GM19193 (cell line): ENCODE data around the gene NHERF2.

Source experiments
- POLR2A ChIP-seq: IDR thresholded peaks from 4 replicates; pipeline ENCODE4 v1.6.1; 2011; ENCODE audit not compliant: insufficient read depth, insufficient read length; ENCODE audit errors: extremely low read depth

The NHERF2 gene

GRCh38 chr16:2046893-2047329 lies 20.2 kb downstream of the NHERF2 start:
- no peak for TF ChIP-seq POLR2A

GRCh38 chr16:2047330-2048115 lies 20.8 kb downstream of the NHERF2 start, which contains the start of the genes NTHL1 and TSC2:
Gene NTHL1 (minus strand): TSS chr16:2047834. CDS start chr16:2047823, 11 bp downstream.
Gene TSC2 (plus strand): TSS chr16:2047985. CDS start chr16:2048616, 631 bp downstream.
- TF ChIP-seq POLR2A, result peak; percentile 81

- TF ChIP-seq POLR2A, result no peak
Measured at GRCh38 chr16:2048116-2048543, 21.4 kb downstream of the NHERF2 start.

- no peak for TF ChIP-seq POLR2A
Measured at GRCh38 chr16:2053211-2053610, 26.5 kb downstream of the NHERF2 start.

- TF ChIP-seq POLR2A, result no peak
Measured at GRCh38 chr16:2053897-2054296, 27.2 kb downstream of the NHERF2 start.

DNA sequence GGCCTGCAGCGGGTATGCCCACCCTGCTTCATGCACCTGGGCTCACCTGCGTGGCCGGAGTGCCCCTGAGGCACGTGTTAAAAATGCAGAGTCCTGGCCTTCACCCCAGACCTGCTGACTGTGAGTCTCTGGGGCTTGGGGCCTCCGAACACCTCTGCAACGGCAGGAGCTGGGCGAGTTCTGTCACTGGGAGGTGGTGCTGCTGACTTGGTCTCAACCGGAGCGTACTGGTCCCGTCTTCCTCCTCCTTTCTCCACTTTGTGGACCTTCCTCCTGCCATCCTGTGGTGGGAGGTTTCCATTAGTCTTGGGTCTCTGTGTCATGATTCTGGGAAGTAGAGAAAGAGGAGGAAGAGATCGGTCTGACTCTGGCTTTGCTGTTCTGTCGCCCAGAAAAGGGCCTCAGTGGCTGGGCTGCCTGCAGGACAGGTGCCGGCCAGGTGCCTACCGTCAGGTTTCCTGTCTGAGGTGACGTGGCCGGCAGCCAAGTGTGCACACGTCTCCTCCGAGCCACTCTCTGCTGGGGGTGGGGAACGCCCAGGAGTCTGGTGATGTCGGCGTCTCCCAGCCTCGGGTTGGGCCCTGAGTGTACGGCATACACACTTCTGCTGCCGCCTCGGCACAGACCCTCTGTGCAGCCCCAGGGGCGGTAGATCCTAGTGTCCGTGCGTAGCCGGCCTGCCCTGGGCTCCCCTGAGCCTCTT lies 28.0 kb downstream of the NHERF2 start:
- TF ChIP-seq POLR2A, result no peak

- TF ChIP-seq POLR2A, result no peak
Measured at GRCh38 chr16:2056077-2056476, 29.4 kb downstream of the NHERF2 start.

GRCh38 chr16:2056681-2057407 lies 30.1 kb downstream of the NHERF2 start:
- no peak for TF ChIP-seq POLR2A

DNA sequence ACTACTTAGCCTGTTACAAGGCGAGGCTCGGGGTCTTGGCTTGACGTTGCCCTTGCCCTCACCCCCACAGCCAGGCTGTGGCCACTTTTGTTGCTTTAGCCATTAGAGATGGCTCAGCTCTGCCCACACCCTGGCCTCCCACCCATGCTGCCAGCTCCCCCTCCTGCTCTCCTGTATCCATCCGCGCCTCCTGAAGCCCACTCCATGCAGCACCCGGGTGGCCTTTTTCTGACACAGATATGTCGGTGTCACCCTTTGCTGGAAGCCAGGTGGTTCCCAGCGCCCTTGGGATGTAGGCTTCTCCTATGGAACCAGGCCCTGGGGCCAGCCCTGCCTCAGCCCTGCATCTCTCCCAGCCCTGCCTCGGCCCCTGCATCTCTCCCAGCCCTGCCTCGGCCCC lies 30.7 kb downstream of the NHERF2 start:
- no peak for TF ChIP-seq POLR2A

- TF ChIP-seq POLR2A, result no peak
Measured at GRCh38 chr16:2058420-2058819, 31.7 kb downstream of the NHERF2 start.

DNA sequence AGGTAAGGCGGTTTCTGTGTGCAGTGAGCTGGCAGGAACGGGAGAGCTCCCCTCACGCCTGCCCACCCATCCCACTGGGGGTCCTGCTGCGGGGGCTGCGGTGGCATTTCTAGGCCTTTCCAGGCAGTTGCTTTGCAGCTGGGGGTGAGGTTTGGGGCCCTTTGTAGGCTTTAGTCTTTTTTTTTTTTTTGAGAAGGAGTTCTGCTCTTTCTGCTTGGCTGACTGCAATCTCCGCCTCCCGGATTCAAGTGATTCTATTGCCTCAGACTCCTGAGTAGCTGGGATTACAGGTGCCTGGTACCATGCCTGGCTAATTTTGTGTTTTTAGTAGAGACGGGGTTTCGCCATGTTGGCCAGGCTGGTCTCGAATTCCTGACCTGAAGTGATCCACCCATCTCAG lies 32.2 kb downstream of the NHERF2 start:
- no peak for TF ChIP-seq POLR2A

DNA sequence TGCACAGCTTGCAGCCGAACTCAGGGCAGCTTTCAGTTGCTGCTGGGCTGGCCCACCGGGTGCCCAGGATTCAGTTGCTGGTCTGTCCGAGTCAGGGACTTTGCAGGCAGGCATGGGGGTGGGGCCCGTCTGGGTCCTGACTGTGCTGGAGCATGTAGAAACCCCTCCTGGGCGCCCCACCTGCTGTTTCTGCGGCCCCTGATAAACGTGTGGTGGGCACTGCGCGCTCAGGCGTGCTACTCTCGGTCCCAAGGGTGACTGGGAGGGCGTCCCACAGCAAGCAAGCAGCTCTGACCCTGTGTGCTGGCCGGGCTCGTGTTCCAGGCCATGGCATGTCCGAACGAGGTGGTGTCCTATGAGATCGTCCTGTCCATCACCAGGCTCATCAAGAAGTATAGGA lies 33.6 kb downstream of the NHERF2 start:
- no peak for TF ChIP-seq POLR2A

DNA sequence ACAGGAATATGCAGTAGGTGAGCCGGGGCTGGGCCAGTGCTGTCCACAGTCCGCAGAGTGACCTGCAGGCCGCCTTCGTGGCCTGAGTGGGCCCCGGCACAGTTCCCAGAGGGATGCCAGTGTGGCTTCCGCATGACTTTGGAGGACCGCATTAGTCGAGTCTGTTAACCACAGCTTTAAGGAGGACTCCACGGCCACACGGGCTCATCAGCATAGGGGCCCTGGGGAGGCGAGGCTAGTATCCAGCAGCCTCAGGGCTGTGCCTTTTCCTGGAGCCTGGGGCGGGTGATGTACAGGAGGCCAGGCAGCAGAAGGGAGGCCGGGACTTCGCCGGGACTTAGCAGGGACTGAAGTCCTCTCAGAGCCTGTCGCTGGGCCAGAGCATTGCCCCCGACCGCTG lies 34.3 kb downstream of the NHERF2 start:
- TF ChIP-seq POLR2A, result no peak

DNA sequence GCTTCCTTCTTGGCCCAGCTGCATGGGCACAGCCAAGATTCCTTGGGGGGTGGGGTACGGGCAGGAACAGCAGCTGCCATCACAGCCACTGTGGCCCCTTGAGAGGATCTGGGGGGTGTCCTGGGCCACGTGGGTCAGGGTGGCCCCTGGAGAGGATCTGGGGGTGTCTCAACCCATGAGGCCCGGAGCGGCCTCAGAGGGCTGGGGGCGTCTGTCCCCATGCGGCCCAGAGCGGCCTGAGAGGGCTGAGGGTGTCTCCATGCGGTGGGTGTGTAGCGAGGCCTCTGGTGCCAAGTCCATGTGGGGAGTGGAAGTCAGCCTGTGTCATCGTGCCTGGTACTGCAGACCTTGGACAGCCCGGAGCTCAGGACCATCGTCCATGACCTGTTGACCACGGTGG lies 34.8 kb downstream of the NHERF2 start:
- no peak for TF ChIP-seq POLR2A

DNA sequence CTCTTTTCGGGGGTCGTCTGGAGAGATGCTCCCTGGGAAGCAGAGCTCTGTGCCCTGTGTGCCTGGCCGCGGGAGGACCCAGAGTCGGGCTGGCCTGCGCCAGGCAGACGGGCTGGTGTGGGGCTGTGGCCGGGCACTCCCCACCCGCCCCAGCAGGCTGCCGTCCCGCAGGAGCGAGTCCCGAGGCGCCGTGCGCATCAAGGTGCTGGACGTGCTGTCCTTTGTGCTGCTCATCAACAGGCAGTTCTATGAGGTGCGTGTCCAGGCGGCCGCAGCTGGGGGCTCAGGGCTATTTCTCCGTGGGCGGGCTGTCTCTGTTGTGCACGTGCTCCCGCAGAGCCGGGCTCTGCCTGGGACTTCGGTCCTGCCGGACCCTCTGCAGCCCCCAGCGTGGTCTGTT lies 36.1 kb downstream of the NHERF2 start:
- no peak for TF ChIP-seq POLR2A
